Endothelial cell of hepatic sinusoid (primary cell): ENCODE measurements around the gene ACADM.
"Not testable (repeated sequence)": the region's sequence is repeated elsewhere in the genome, so short reads cannot be mapped to it uniquely, and the experiment has no call there.

Experiments used
- in situ Hi-C: cut with HindIII; loops from 2 replicates; pipeline ENCODE4 v1.10.0; 2017; ENCODE audit warnings: low sequenced_read_pairs

The ACADM gene

GRCh38 chr1:75724472-75725022 is at the start of gene ACADM:
Gene ACADM (plus strand): TSS chr1:75724709. CDS start chr1:75724788, 79 bp downstream.
- in situ Hi-C loops = loop anchor here (5.0 kb wide), 1 partner anchor 37 kb away; no protein-coding TSS in a partner anchor

GRCh38 chr1:75677443-75677842 is 47.1 kb upstream of the ACADM start:
- in situ Hi-C loops = no loop called here

GRCh38 chr1:75677964-75678363 is 46.5 kb upstream of the ACADM start:
- in situ Hi-C loops = not testable (repeated sequence)

GRCh38 chr1:75690547-75690946 is 34.0 kb upstream of the ACADM start:
- in situ Hi-C loops = no loop called here

GRCh38 chr1:75693551-75693950 is 31.0 kb upstream of the ACADM start:
- in situ Hi-C loops = no loop called here

- in situ Hi-C loops = no loop called here
These were observed 28.5 kb upstream of the ACADM start for GRCh38 chr1:75696000-75696399.

DNA sequence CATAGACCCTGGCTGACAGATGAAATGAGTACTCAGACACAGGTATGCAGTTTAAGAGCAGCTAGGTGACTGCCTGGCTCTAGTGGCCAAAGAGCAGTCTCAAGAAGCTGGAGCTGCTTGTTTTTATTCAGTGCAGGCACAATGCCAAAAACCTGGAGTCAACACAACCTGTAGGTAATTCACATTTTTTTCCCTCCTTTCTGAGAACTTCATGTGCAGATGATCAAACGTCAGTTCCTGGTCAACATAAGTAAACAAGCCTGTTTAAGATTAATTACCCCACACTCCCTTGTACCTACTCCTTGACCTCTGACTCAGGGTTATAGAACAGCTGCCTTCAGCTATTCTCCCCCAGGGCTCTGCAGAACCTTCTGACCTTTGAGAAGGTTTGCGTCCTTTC is 17.3 kb upstream of the ACADM start:
- in situ Hi-C loops = no loop called here

GRCh38 chr1:75708910-75709309 is 15.6 kb upstream of the ACADM start:
- in situ Hi-C loops = no loop called here

- in situ Hi-C loops = no loop called here
These were observed 13.7 kb upstream of the ACADM start for GRCh38 chr1:75710832-75711231.

DNA sequence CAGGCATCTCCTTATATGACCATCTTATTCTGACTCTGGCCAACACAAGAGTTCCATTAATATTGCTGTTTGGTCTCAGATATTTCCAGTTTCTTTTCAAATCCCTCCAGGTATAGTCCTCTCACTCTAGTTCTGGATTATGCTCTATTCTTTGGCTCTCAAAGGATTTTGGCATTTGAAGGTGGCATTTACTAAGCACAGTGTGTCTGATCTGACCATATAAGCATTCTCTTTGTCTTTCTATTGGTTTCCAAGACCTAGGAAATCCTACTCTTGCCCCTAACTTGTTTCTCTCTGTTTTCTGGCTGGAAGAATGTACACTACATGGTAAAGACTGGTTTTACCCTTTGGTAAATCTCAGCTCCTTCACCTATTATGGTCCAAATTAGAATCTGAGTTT is 12.7 kb upstream of the ACADM start:
- in situ Hi-C loops = no loop called here

DNA sequence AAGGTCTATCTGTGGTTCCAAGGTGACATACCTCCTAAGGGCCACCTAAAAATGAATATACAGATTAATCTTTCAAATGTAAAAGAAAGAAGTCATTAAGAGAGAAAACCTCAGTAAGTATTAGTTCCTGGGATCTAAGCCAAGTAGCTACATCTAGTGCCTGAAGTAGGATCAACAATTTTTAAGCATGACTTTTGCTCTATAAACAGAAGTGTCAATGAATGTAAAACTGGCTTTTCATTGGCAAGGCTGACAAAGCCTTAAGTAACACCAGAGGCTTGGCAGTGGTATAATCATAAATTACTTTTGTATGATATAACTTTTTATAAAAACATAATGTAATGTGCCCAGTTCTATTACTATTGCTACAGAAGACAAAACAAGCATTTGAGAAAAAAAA is 12.2 kb upstream of the ACADM start:
- in situ Hi-C loops = no loop called here

DNA sequence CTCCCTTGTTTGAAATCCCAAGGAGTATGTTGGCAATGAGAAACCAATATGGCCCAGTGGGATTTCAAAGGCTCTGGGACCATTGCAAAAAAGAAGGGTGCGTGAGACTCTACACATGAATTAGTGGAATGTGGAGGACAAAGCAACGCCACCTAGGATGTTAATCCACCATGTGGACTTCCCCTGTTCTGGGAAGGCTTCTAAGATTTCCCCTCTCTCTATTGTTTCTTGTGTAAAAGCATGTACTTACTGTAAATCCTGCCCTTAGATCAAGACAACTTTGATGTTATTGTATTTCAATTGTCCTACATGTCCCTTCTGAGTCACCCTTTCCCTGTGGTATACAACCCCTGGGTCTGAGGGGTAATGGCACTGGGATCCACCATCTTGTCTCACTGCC is 4.7 kb upstream of the ACADM start:
- in situ Hi-C loops = no loop called here

- in situ Hi-C loops = no loop called here
These were observed 4.2 kb upstream of the ACADM start for GRCh38 chr1:75720325-75720724.

DNA sequence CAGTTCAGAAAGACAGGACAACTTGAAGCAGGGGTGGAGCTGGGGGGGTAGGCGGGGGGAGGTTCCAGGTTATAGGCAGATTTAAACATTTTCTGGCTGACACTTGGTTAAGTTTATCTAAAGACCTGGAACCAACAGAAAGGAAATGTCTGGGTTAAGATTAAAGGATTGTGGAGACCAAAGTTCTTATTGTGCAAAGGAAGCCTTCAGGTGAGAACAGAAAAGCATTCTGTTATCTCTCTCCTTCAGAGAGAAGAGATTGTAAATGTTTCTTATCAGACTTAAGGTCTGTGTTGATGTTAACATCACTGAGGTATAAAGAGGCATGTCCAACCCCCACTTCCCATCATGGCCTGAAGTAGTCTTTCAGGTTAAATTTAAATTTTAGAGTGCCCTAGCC is 3.7 kb upstream of the ACADM start:
- in situ Hi-C loops = no loop called here

DNA sequence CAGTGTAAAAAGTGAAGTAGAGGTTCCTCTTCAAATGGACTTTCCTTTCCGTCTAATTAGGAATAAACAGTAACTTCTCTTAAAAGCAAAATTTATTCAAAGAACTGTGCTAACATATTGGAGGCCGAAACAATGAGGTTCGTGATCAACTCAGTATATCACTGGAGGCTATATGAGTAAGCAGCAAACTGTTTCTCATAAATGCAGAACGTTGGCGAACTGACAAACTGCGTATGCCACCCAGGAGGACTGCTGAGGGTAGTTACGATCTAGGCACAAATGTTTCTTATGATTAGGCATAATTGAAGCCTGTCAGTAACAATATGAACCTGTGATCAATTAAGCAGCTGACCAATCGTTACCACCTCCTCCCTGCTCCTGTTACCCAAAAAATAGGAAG is 2.3 kb upstream of the ACADM start:
- in situ Hi-C loops = not testable (repeated sequence)

GRCh38 chr1:75722966-75723365 is 1.5 kb upstream of the ACADM start:
- in situ Hi-C loops = no loop called here

DNA sequence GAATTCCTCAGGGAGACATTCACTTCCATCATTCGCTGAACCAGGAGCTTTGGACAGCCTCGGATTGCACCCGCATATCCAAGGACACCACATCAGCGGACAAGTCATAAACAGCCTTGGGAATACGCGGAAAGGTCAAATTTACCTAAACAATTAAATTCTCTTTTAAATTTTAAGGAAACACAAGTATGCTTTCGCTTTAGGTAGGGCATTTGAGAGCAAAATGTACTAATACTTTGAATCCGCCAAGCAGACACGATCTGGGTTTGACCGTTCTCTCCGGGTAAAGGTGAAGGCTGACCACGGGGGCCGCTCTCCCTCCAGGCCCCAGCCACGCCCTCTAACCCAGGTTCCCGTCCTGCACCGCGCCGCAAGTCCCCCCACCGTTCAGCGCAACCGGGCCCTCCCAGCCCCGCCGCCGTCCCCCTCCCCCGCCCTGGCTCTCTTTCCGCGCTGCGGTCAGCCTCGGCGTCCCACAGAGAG is 479 bp upstream of the ACADM start:
- in situ Hi-C loops = no loop called here

GRCh38 chr1:75725266-75725665 is 757 bp downstream of the ACADM start:
- in situ Hi-C loops = loop anchor here (5.0 kb wide), 1 partner anchor 38 kb away; no protein-coding TSS in a partner anchor

- in situ Hi-C loops = loop anchor here (5.0 kb wide), 1 partner anchor 39 kb away; no protein-coding TSS in a partner anchor
These were observed 1.4 kb downstream of the ACADM start for GRCh38 chr1:75725861-75726361.

- in situ Hi-C loops = loop anchor here (5.0 kb wide), 1 partner anchor 40 kb away; no protein-coding TSS in a partner anchor
These were observed 3.1 kb downstream of the ACADM start for GRCh38 chr1:75727571-75727970.

DNA sequence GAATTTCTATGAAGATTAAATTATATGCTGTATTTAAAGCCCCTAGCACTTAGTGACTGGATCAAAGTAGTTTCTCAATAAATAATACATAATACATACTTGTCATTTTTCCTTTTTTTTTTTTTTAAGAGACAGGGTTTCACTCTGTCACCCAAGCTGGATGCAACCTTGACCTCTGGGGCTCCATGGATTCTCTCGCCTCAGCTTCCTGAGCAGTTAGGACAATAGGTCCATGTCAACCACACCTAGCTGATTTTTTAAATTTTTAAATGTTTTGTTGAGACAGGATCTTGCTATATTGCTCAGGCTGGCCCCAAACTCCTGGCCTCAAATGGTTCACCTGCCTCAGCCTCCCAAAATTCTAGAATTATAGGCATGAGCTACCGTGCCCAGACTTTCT is 5.9 kb downstream of the ACADM start:
- in situ Hi-C loops = no loop called here

- in situ Hi-C loops = no loop called here
These were observed 7.4 kb downstream of the ACADM start for GRCh38 chr1:75731881-75732280.

GRCh38 chr1:75732703-75733102 is 8.2 kb downstream of the ACADM start:
- in situ Hi-C loops = no loop called here
